ENCODE measurements around the gene TLX3. TPM values are rescaled to one million over a fixed set of nuclear protein-coding genes. Genes with fewer than 3 reads are reported as not detected.

The TLX3 gene
- total RNA-seq, 4 donors from 2014 or later: not detected

DNA sequence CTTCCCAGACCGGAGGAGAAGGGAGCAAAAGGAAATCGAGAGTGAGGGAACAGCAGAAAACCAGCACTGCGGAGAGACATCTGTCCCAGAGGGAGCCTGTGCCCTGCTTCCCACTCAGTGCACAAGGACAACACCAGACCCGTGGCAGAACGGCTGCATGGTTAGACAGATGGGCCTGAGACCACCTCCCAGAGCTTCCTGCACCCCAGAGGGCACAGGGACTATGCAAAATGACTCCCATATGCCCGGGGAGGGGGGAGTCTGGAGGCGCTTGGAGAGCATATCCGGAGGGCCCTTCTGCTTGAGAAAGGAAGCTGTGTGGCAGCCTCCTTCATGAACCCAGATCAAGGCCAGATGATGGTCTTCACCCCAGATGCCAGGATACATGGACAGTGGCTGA is 26.6 kb downstream of the TLX3 start:
- TF ChIP-seq CTCF (IDR thresholded peaks at IDR 0.05) (no peak), POLR2A (IDR thresholded peaks at IDR 0.05) (no peak)
- no peak overlapping the region for H3K27ac ChIP-seq
- H3K4me3 ChIP-seq: no peak overlapping the region
- no peaks in the 10 kb centered on the region for H3K27me3 ChIP-seq
- no peaks in the 10 kb centered on the region for H3K9me3 ChIP-seq
- H3K4me1 ChIP-seq: no peaks in the 10 kb centered on the region
- no peaks in the 10 kb centered on the region for H3K36me3 ChIP-seq
- DNase-seq: no peak

- TF ChIP-seq POLR2A (IDR thresholded peaks at IDR 0.05): no peak
- peak in 3 of 6 experiments; percentile 36 to 47 (median 42) for TF ChIP-seq CTCF (IDR thresholded peaks at IDR 0.05)
- Histone ChIP-seq H3K27me3 (no peaks in the 10 kb centered on the region), H3K4me3 (peak overlapping the region in 2 of 4 donors; percentile 41 to 48), H3K27ac (no peak overlapping the region), H3K9me3 (no peaks in the 10 kb centered on the region), H3K4me1 (no peaks in the 10 kb centered on the region), H3K36me3 (no peaks in the 10 kb centered on the region)
- DNase-seq: peak in 1 of 3 donors; percentile 54
Observed at GRCh38 chr5:171336521-171337209, 27.6 kb downstream of the TLX3 start.

GRCh38 chr5:171337210-171337569 is 28.1 kb downstream of the TLX3 start:
- Histone ChIP-seq H3K4me1 (no peaks in the 10 kb centered on the region), H3K4me3 (peak overlapping the region in 1 of 4 donors; percentile 41), H3K9me3 (no peaks in the 10 kb centered on the region), H3K36me3 (no peaks in the 10 kb centered on the region), H3K27me3 (no peaks in the 10 kb centered on the region), H3K27ac (no peak overlapping the region)
- no peak for DNase-seq
- no peak for TF ChIP-seq POLR2A (IDR thresholded peaks at IDR 0.05)
- TF ChIP-seq CTCF (IDR thresholded peaks at IDR 0.05): no peak

DNA sequence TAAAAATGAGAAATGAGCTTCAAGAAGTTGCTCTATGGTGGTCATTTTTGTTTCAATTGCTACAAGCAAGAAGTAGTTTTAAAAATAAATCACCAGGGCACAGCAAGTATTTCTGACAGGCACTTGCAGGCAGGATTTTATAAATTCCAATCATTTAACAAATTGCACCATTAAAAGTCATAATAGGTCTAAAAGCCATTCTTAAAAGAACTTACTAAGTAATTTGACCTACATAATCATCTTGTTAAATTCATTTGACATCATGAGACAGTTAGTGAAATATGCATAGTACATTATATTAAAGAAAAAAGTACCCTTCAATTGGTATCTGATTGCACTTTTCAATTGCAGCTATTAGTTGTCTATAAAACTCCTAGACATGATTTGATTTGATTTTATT is 31.0 kb downstream of the TLX3 start:
- TF ChIP-seq CTCF (IDR thresholded peaks at IDR 0.05) (no peak), POLR2A (IDR thresholded peaks at IDR 0.05) (no peak)
- H3K27ac ChIP-seq: no peak overlapping the region
- H3K27me3 ChIP-seq: no peaks in the 10 kb centered on the region
- no peaks in the 10 kb centered on the region for H3K36me3 ChIP-seq
- H3K9me3 ChIP-seq: no peaks in the 10 kb centered on the region
- H3K4me1 ChIP-seq: no peaks in the 10 kb centered on the region
- no peak overlapping the region for H3K4me3 ChIP-seq
- DNase-seq: no peak

GRCh38 chr5:171340491-171340890 is 31.4 kb downstream of the TLX3 start:
- TF ChIP-seq POLR2A (IDR thresholded peaks at IDR 0.05) (no peak), CTCF (IDR thresholded peaks at IDR 0.05) (no peak)
- DNase-seq: no peak
- no peaks in the 10 kb centered on the region for H3K27me3 ChIP-seq

More at GRCh38 chr5:171340491-171340890, 31.4 kb downstream of the TLX3 start:
- Histone ChIP-seq H3K4me1 (no peaks in the 10 kb centered on the region), H3K36me3 (no peaks in the 10 kb centered on the region), H3K9me3 (no peaks in the 10 kb centered on the region), H3K27ac (no peak overlapping the region), H3K4me3 (no peak overlapping the region)
